ENCODE data around the gene TAX1BP1.

The TAX1BP1 gene

GRCh38 chr7:27810186-27810585, 70.2 kb downstream of the TAX1BP1 start:
- H3K4me3 ChIP-seq = no peak overlapping the region
- H3K27me3 ChIP-seq (ENCODE audit: low read depth) = no peaks in the 10 kb centered on the region
- no peaks in the 10 kb centered on the region for H3K9me3 ChIP-seq
- no peaks in the 10 kb centered on the region for H3K36me3 ChIP-seq (replicated peaks)
- DNase-seq (ENCODE audit: low spot score in 2 of 2) = no peak
- in situ Hi-C loops (cut with MboI; ENCODE audit: low sequenced_read_pairs) = no loop called here
- H3K4me1 ChIP-seq = no peaks in the 10 kb centered on the region

GRCh38 chr7:27812706-27813105, 72.7 kb downstream of the TAX1BP1 start:
- Histone ChIP-seq H3K27me3 (ENCODE audit: low read depth) (no peaks in the 10 kb centered on the region), H3K4me3 (no peak overlapping the region), H3K4me1 (no peaks in the 10 kb centered on the region), H3K9me3 (no peaks in the 10 kb centered on the region), H3K36me3 (replicated peaks) (peaks cover 6% of the 10 kb centered on the region)
- DNase-seq (ENCODE audit: low spot score in 2 of 2) = no peak
- in situ Hi-C loops (cut with MboI; ENCODE audit: low sequenced_read_pairs) = no loop called here

GRCh38 chr7:27822245-27822644, 82.3 kb downstream of the TAX1BP1 start:
- Histone ChIP-seq H3K4me3 (no peak overlapping the region), H3K4me1 (no peaks in the 10 kb centered on the region), H3K36me3 (replicated peaks) (0 out of 2 replicates have a peak, but pooled peaks cover 7% of the 10 kb centered on the region), H3K27me3 (ENCODE audit: low read depth) (no peaks in the 10 kb centered on the region), H3K9me3 (no peaks in the 10 kb centered on the region)
- DNase-seq (ENCODE audit: low spot score in 2 of 2) = no peak
- in situ Hi-C loops (cut with MboI; ENCODE audit: low sequenced_read_pairs) = no loop called here

GRCh38 chr7:27825891-27826290, 85.9 kb downstream of the TAX1BP1 start:
- no peak for DNase-seq (ENCODE audit: low spot score in 2 of 2)
- H3K9me3 ChIP-seq = no peaks in the 10 kb centered on the region
- H3K4me3 ChIP-seq = no peak overlapping the region
- H3K27me3 ChIP-seq (ENCODE audit: low read depth) = no peaks in the 10 kb centered on the region
- H3K36me3 ChIP-seq (replicated peaks) = no peaks in the 10 kb centered on the region
- H3K4me1 ChIP-seq = no peaks in the 10 kb centered on the region
- in situ Hi-C loops (cut with MboI; ENCODE audit: low sequenced_read_pairs) = no loop called here

GRCh38 chr7:27826357-27826756, 86.4 kb downstream of the TAX1BP1 start:
- no peaks in the 10 kb centered on the region for H3K9me3 ChIP-seq
- no peaks in the 10 kb centered on the region for H3K4me1 ChIP-seq
- H3K4me3 ChIP-seq = no peak overlapping the region
- DNase-seq (ENCODE audit: low spot score in 2 of 2) = no peak
- no peaks in the 10 kb centered on the region for H3K27me3 ChIP-seq (ENCODE audit: low read depth)
- in situ Hi-C loops (cut with MboI; ENCODE audit: low sequenced_read_pairs) = no loop called here
- H3K36me3 ChIP-seq (replicated peaks) = no peaks in the 10 kb centered on the region; the same call in 1 of the 2 replicates

GRCh38 chr7:27834179-27834921, 94.4 kb downstream of the TAX1BP1 start:
- DNase-seq (ENCODE audit: low spot score in 2 of 2) = no peak
- no peaks in the 10 kb centered on the region for H3K4me1 ChIP-seq
- H3K9me3 ChIP-seq = no peaks in the 10 kb centered on the region
- no peaks in the 10 kb centered on the region for H3K27me3 ChIP-seq (ENCODE audit: low read depth)
- H3K36me3 ChIP-seq (replicated peaks) = no peaks in the 10 kb centered on the region; the same call in 1 of the 2 replicates
- no peak overlapping the region for H3K4me3 ChIP-seq
- in situ Hi-C loops (cut with MboI; ENCODE audit: low sequenced_read_pairs) = no loop called here

- no peaks in the 10 kb centered on the region; the same call in 1 of the 2 replicates for H3K36me3 ChIP-seq (replicated peaks)
Observed at GRCh38 chr7:27835376-27835775, 95.4 kb downstream of the TAX1BP1 start.

GRCh38 chr7:27836536-27836935, 96.6 kb downstream of the TAX1BP1 start:
- no peaks in the 10 kb centered on the region for H3K4me1 ChIP-seq
- H3K4me3 ChIP-seq = no peak overlapping the region
- no peak for DNase-seq (ENCODE audit: low spot score in 2 of 2)
- in situ Hi-C loops (cut with MboI; ENCODE audit: low sequenced_read_pairs) = no loop called here
- no peaks in the 10 kb centered on the region for H3K9me3 ChIP-seq
- no peaks in the 10 kb centered on the region for H3K36me3 ChIP-seq (replicated peaks)
- no peaks in the 10 kb centered on the region for H3K27me3 ChIP-seq (ENCODE audit: low read depth)

More at GRCh38 chr7:27835376-27835775, 95.4 kb downstream of the TAX1BP1 start:
- H3K4me3 ChIP-seq = no peak overlapping the region
- no peaks in the 10 kb centered on the region for H3K9me3 ChIP-seq
- H3K4me1 ChIP-seq = no peaks in the 10 kb centered on the region
- in situ Hi-C loops (cut with MboI; ENCODE audit: low sequenced_read_pairs) = no loop called here
- H3K27me3 ChIP-seq (ENCODE audit: low read depth) = no peaks in the 10 kb centered on the region
- no peak for DNase-seq (ENCODE audit: low spot score in 2 of 2)

GRCh38 chr7:27839099-27839498, 99.1 kb downstream of the TAX1BP1 start:
- Histone ChIP-seq H3K9me3 (no peaks in the 10 kb centered on the region), H3K4me1 (peaks cover 4% of the 10 kb centered on the region; the same call in 1 of the 2 replicates), H3K27me3 (ENCODE audit: low read depth) (no peaks in the 10 kb centered on the region), H3K36me3 (replicated peaks) (no peaks in the 10 kb centered on the region), H3K4me3 (no peak overlapping the region)
- DNase-seq (ENCODE audit: low spot score in 2 of 2) = no peak
- in situ Hi-C loops (cut with MboI; ENCODE audit: low sequenced_read_pairs) = no loop called here

- no peak overlapping the region for H3K4me3 ChIP-seq
- H3K27me3 ChIP-seq (ENCODE audit: low read depth) = no peaks in the 10 kb centered on the region
- no peaks in the 10 kb centered on the region for H3K36me3 ChIP-seq (replicated peaks)
- H3K9me3 ChIP-seq = no peaks in the 10 kb centered on the region
- in situ Hi-C loops (cut with MboI; ENCODE audit: low sequenced_read_pairs) = no loop called here
- peaks cover 4% of the 10 kb centered on the region; the same call in 1 of the 2 replicates for H3K4me1 ChIP-seq
- no peak for DNase-seq (ENCODE audit: low spot score in 2 of 2)
Observed at GRCh38 chr7:27840313-27840712, 100.4 kb downstream of the TAX1BP1 start.

GRCh38 chr7:27840760-27841364, 100.9 kb downstream of the TAX1BP1 start:
- DNase-seq (ENCODE audit: low spot score in 2 of 2) = no peak
- in situ Hi-C loops (cut with MboI; ENCODE audit: low sequenced_read_pairs) = no loop called here
- H3K4me1 ChIP-seq = peaks cover 4% of the 10 kb centered on the region; the same call in 1 of the 2 replicates
- no peaks in the 10 kb centered on the region for H3K27me3 ChIP-seq (ENCODE audit: low read depth)
- no peak overlapping the region for H3K4me3 ChIP-seq
- no peaks in the 10 kb centered on the region for H3K9me3 ChIP-seq
- H3K36me3 ChIP-seq (replicated peaks) = no peaks in the 10 kb centered on the region

GRCh38 chr7:27842094-27842692, 102.2 kb downstream of the TAX1BP1 start:
- in situ Hi-C loops (cut with MboI; ENCODE audit: low sequenced_read_pairs) = no loop called here
- DNase-seq (ENCODE audit: low spot score in 2 of 2) = no peak
- Histone ChIP-seq H3K9me3 (no peaks in the 10 kb centered on the region), H3K4me1 (peaks cover 4% of the 10 kb centered on the region; the same call in 1 of the 2 replicates), H3K4me3 (no peak overlapping the region), H3K36me3 (replicated peaks) (no peaks in the 10 kb centered on the region), H3K27me3 (ENCODE audit: low read depth) (no peaks in the 10 kb centered on the region)

- DNase-seq (ENCODE audit: low spot score in 2 of 2) = peak in 1 of 2 experiments; percentile 29
- Histone ChIP-seq H3K36me3 (replicated peaks) (no peaks in the 10 kb centered on the region), H3K9me3 (no peaks in the 10 kb centered on the region), H3K4me3 (no peak overlapping the region), H3K4me1 (peaks cover 4% of the 10 kb centered on the region; the same call in 1 of the 2 replicates), H3K27me3 (ENCODE audit: low read depth) (no peaks in the 10 kb centered on the region)
- in situ Hi-C loops (cut with MboI; ENCODE audit: low sequenced_read_pairs) = no loop called here
Observed at GRCh38 chr7:27842851-27843250, 102.9 kb downstream of the TAX1BP1 start.

All from HAP-1 (cell line).